Adrenal gland (tissue), 5 donors: Measurements from ENCODE around the gene ATP11A.

Experiments used
- CTCF ChIP-seq, 6 experiments: fragments of 450-650 bp in 4 of 6; fragments of 200-600 bp in 2 of 6; sonication (generic) in 1 of 6; IDR thresholded peaks; 1 replicate in 5 of 6; 2 replicates in 1 of 6; pipeline versions ENCODE4 v1.5.1 to v1.8.0; 2016 to 2021; ENCODE audit warnings: antibody characterized with exemption in 6 of 6, mild to moderate bottlenecking in 2 of 6, moderate library complexity in 1 of 6
- POLR2A ChIP-seq, 2 donors: fragments of 450-650 bp; IDR thresholded peaks; one replicate each; pipeline ENCODE4 v1.6.1; 2017; ENCODE audit warnings: antibody characterized with exemption in 2 of 2, mild to moderate bottlenecking in 2 of 2, moderate library complexity in 1 of 2
- donor health status: DM: no; HTN: no; CAD: no.

GRCh38 chr13:112908342-112908741 is 218.5 kb downstream of the ATP11A start:
- TF ChIP-seq CTCF (IDR thresholded peaks at IDR 0.05) (no peak), POLR2A (IDR thresholded peaks at IDR 0.05) (no peak)
